ENCODE data around the gene PTGDR2.

Gene PTGDR2

GRCh38 chr11:60897496-60897895 lies 41.7 kb upstream of the PTGDR2 start:
- no peak for DNase-seq (ENCODE audit: low read depth)
- H3K4me3 ChIP-seq (ENCODE audit: low read depth, low read length): no peak overlapping the region
- TF ChIP-seq CTCF (IDR thresholded peaks at IDR 0.05; ENCODE audit: control insufficient read depth, extremely low read depth, insufficient read depth): no peak

- TF ChIP-seq CTCF (IDR thresholded peaks at IDR 0.05; ENCODE audit: control insufficient read depth, extremely low read depth, insufficient read depth): no peak
- no peak for DNase-seq (ENCODE audit: low read depth)
- no peak overlapping the region for H3K4me3 ChIP-seq (ENCODE audit: low read depth, low read length)
Measured at GRCh38 chr11:60895687-60896086, 39.9 kb upstream of the PTGDR2 start.

- TF ChIP-seq CTCF (IDR thresholded peaks at IDR 0.05; ENCODE audit: control insufficient read depth, extremely low read depth, insufficient read depth): no peak
- no peak overlapping the region for H3K4me3 ChIP-seq (ENCODE audit: low read depth, low read length)
- DNase-seq (ENCODE audit: low read depth): no peak
Measured at GRCh38 chr11:60891103-60891741, 35.5 kb upstream of the PTGDR2 start.

GRCh38 chr11:60890696-60891095 lies 34.9 kb upstream of the PTGDR2 start:
- no peak overlapping the region for H3K4me3 ChIP-seq (ENCODE audit: low read depth, low read length)
- no peak for DNase-seq (ENCODE audit: low read depth)
- TF ChIP-seq CTCF (IDR thresholded peaks at IDR 0.05; ENCODE audit: control insufficient read depth, extremely low read depth, insufficient read depth): no peak

- H3K4me3 ChIP-seq (ENCODE audit: low read depth, low read length): no peak overlapping the region
- peak; percentile 70 for DNase-seq (ENCODE audit: low read depth)
- no peak for TF ChIP-seq CTCF (IDR thresholded peaks at IDR 0.05; ENCODE audit: control insufficient read depth, extremely low read depth, insufficient read depth)
Measured at GRCh38 chr11:60889869-60890311, 34.1 kb upstream of the PTGDR2 start.

GRCh38 chr11:60887556-60887955 lies 31.8 kb upstream of the PTGDR2 start:
- peak; percentile 71 for TF ChIP-seq CTCF (IDR thresholded peaks at IDR 0.05; ENCODE audit: control insufficient read depth, extremely low read depth, insufficient read depth)
- no peak overlapping the region for H3K4me3 ChIP-seq (ENCODE audit: low read depth, low read length)
- DNase-seq (ENCODE audit: low read depth): no peak

Data from LNCaP clone FGC (cell line).